Skeletal muscle cell (primary cell): ENCODE measurements around the gene IMMP2L.
"Not testable (repeated sequence)": the region's sequence is repeated elsewhere in the genome, so short reads cannot be mapped to it uniquely, and the experiment has no call there.

ENCODE experiments used
- DNase-seq: peaks from one replicate; pipeline ENCODE4 v3.0.0-alpha.2; 2010; ENCODE audit warnings: low read depth
- H3K4me3 ChIP-seq: 2 replicates; pipeline ENCODE4 v1.5.1; 2011; ENCODE audit warnings: low read depth, mild to moderate bottlenecking, control low read depth, low read length, moderate library complexity

IMMP2L gene

GRCh38 chr7:111368381-111369065 is 193.8 kb downstream of the IMMP2L start:
- no peak overlapping the region for H3K4me3 ChIP-seq
- DNase-seq: no peak

GRCh38 chr7:111364413-111364812 is 197.9 kb downstream of the IMMP2L start:
- no peak overlapping the region for H3K4me3 ChIP-seq
- peak; percentile 48 for DNase-seq

GRCh38 chr7:111363099-111363498 is 199.2 kb downstream of the IMMP2L start:
- H3K4me3 ChIP-seq: no peak overlapping the region
- DNase-seq: peak; percentile 15

- no peak overlapping the region for H3K4me3 ChIP-seq
- DNase-seq: peak; percentile 55
Observed at GRCh38 chr7:111362506-111363054, 199.7 kb downstream of the IMMP2L start.

- no peak for DNase-seq
- no peak overlapping the region for H3K4me3 ChIP-seq
Observed at GRCh38 chr7:111358915-111359314, 203.4 kb downstream of the IMMP2L start.

- H3K4me3 ChIP-seq: no peak overlapping the region
- peak; percentile 23 for DNase-seq
Observed at GRCh38 chr7:111357691-111358090, 204.6 kb downstream of the IMMP2L start.

GRCh38 chr7:111356941-111357340 is 205.4 kb downstream of the IMMP2L start:
- DNase-seq: no peak
- no peak overlapping the region for H3K4me3 ChIP-seq

- no peak overlapping the region for H3K4me3 ChIP-seq
- no peak for DNase-seq
Observed at GRCh38 chr7:111352319-111352718, 210.0 kb downstream of the IMMP2L start.

GRCh38 chr7:111346219-111346618 is 216.1 kb downstream of the IMMP2L start:
- H3K4me3 ChIP-seq: no peak overlapping the region
- no peak for DNase-seq

- no peak overlapping the region for H3K4me3 ChIP-seq
- DNase-seq: no peak
Observed at GRCh38 chr7:111343017-111343416, 219.3 kb downstream of the IMMP2L start.

GRCh38 chr7:111339006-111339405 is 223.3 kb downstream of the IMMP2L start:
- DNase-seq: no peak
- no peak overlapping the region for H3K4me3 ChIP-seq

GRCh38 chr7:111333010-111333409 is 229.3 kb downstream of the IMMP2L start:
- DNase-seq: no peak
- H3K4me3 ChIP-seq: no peak overlapping the region

GRCh38 chr7:111330235-111330523 is 232.1 kb downstream of the IMMP2L start:
- no peak for DNase-seq
- H3K4me3 ChIP-seq: no peak overlapping the region

- DNase-seq: peak; percentile 1
Observed at GRCh38 chr7:111329367-111330234, 232.7 kb downstream of the IMMP2L start.

GRCh38 chr7:111328487-111328886 is 233.8 kb downstream of the IMMP2L start:
- H3K4me3 ChIP-seq: no peak overlapping the region
- DNase-seq: no peak

More at GRCh38 chr7:111329367-111330234, 232.7 kb downstream of the IMMP2L start:
- H3K4me3 ChIP-seq: no peak overlapping the region

GRCh38 chr7:111324776-111325175 is 237.5 kb downstream of the IMMP2L start:
- DNase-seq: no peak

GRCh38 chr7:111324228-111324627 is 238.1 kb downstream of the IMMP2L start:
- DNase-seq: no peak
- no peak overlapping the region for H3K4me3 ChIP-seq

More at GRCh38 chr7:111324776-111325175, 237.5 kb downstream of the IMMP2L start:
- no peak overlapping the region for H3K4me3 ChIP-seq

- DNase-seq, H3K4me3 ChIP-seq: not testable (repeated sequence)
Observed at GRCh38 chr7:111323670-111324069, 238.6 kb downstream of the IMMP2L start.

GRCh38 chr7:111320133-111320532 is 242.2 kb downstream of the IMMP2L start:
- no peak for DNase-seq
- H3K4me3 ChIP-seq: no peak overlapping the region

GRCh38 chr7:111312966-111313365 is 249.3 kb downstream of the IMMP2L start:
- H3K4me3 ChIP-seq: no peak overlapping the region
- no peak for DNase-seq

GRCh38 chr7:111308691-111309090 is 253.6 kb downstream of the IMMP2L start:
- no peak overlapping the region for H3K4me3 ChIP-seq
- no peak for DNase-seq
